ENCODE results near the gene TARP.

The TARP gene

GRCh38 chr7:38321515-38321944 is 48.1 kb upstream of the TARP start:
- TF ChIP-seq FOXP2 (optimal IDR thresholded peaks at IDR 0.05; ENCODE audit: borderline replicate concordance, extremely low read depth, extremely low read length, insufficient read depth) = no peak
- TF ChIP-seq REST (IDR thresholded peaks at IDR 0.05; ENCODE audit: insufficient read depth in 1 of 2, low read depth in 2 of 2, low read length in 2 of 2) = no peak
- TF ChIP-seq POLR2AphosphoS5 (IDR thresholded peaks at IDR 0.05; ENCODE audit: low read depth, low read length) = no peak
- TF ChIP-seq TAF1 (IDR thresholded peaks at IDR 0.05; ENCODE audit: borderline replicate concordance, insufficient read depth, low read length) = no peak
- TF ChIP-seq SIN3A (IDR thresholded peaks at IDR 0.05; ENCODE audit: borderline replicate concordance, insufficient read depth, low read length) = no peak

GRCh38 chr7:38321050-38321449 is 47.6 kb upstream of the TARP start:
- TF ChIP-seq SIN3A (IDR thresholded peaks at IDR 0.05; ENCODE audit: borderline replicate concordance, insufficient read depth, low read length) (no peak), REST (IDR thresholded peaks at IDR 0.05; ENCODE audit: insufficient read depth in 1 of 2, low read depth in 2 of 2, low read length in 2 of 2) (no peak), POLR2AphosphoS5 (IDR thresholded peaks at IDR 0.05; ENCODE audit: low read depth, low read length) (no peak), TAF1 (IDR thresholded peaks at IDR 0.05; ENCODE audit: borderline replicate concordance, insufficient read depth, low read length) (no peak), FOXP2 (optimal IDR thresholded peaks at IDR 0.05; ENCODE audit: borderline replicate concordance, extremely low read depth, extremely low read length, insufficient read depth) (no peak)

- TF ChIP-seq TAF1 (IDR thresholded peaks at IDR 0.05; ENCODE audit: borderline replicate concordance, insufficient read depth, low read length) (no peak), POLR2AphosphoS5 (IDR thresholded peaks at IDR 0.05; ENCODE audit: low read depth, low read length) (no peak), FOXP2 (optimal IDR thresholded peaks at IDR 0.05; ENCODE audit: borderline replicate concordance, extremely low read depth, extremely low read length, insufficient read depth) (no peak), SIN3A (IDR thresholded peaks at IDR 0.05; ENCODE audit: borderline replicate concordance, insufficient read depth, low read length) (no peak), REST (IDR thresholded peaks at IDR 0.05; ENCODE audit: insufficient read depth in 1 of 2, low read depth in 2 of 2, low read length in 2 of 2) (no peak)
These were observed 46.4 kb upstream of the TARP start for GRCh38 chr7:38319873-38320272.

GRCh38 chr7:38318803-38319416 is 45.5 kb upstream of the TARP start:
- TF ChIP-seq POLR2AphosphoS5 (IDR thresholded peaks at IDR 0.05; ENCODE audit: low read depth, low read length) = no peak

GRCh38 chr7:38318241-38318640 is 44.8 kb upstream of the TARP start:
- TF ChIP-seq SIN3A (IDR thresholded peaks at IDR 0.05; ENCODE audit: borderline replicate concordance, insufficient read depth, low read length) (no peak), TAF1 (IDR thresholded peaks at IDR 0.05; ENCODE audit: borderline replicate concordance, insufficient read depth, low read length) (no peak), REST (IDR thresholded peaks at IDR 0.05; ENCODE audit: insufficient read depth in 1 of 2, low read depth in 2 of 2, low read length in 2 of 2) (no peak)
